Duodenal mucosa (tissue), 2 donors: ENCODE measurements around the gene MAGI1.

ENCODE experiments used
- H3K27ac ChIP-seq: one replicate; pipeline ENCODE4 v1.7.0; 2013; ENCODE audit warnings: low read depth, low read length
- H3K27me3 ChIP-seq, 2 donors: one replicate each; pipeline ENCODE4 v1.7.0; 2013; ENCODE audit warnings: low read length in 2 of 2, control low read depth in 1 of 2; ENCODE audit not compliant: insufficient read depth in 2 of 2, control insufficient read depth in 1 of 2
- H3K36me3 ChIP-seq, 2 donors: one replicate each; pipeline ENCODE4 v1.7.0; 2013; ENCODE audit warnings: low read length in 2 of 2, control low read depth in 1 of 2; ENCODE audit not compliant: insufficient read depth in 2 of 2, control insufficient read depth in 1 of 2
- H3K4me1 ChIP-seq, 2 donors: one replicate each; pipeline ENCODE4 v1.7.0; 2013; ENCODE audit warnings: low read length in 2 of 2, control low read depth in 1 of 2; ENCODE audit not compliant: insufficient read depth in 2 of 2, control insufficient read depth in 1 of 2
- H3K4me3 ChIP-seq, 2 donors: one replicate each; pipeline ENCODE4 v1.7.0; 2013; ENCODE audit warnings: low read length in 2 of 2, low read depth in 1 of 2
- H3K9ac ChIP-seq, 2 donors: one replicate each; pipeline ENCODE4 v1.7.0; 2013; ENCODE audit warnings: low read length in 2 of 2, low read depth in 1 of 2
- H3K9me3 ChIP-seq, 2 donors: one replicate each; pipeline ENCODE4 v1.7.0; 2013; ENCODE audit warnings: low read length in 2 of 2, control low read depth in 1 of 2; ENCODE audit not compliant: control insufficient read depth in 1 of 2

MAGI1 gene

DNA sequence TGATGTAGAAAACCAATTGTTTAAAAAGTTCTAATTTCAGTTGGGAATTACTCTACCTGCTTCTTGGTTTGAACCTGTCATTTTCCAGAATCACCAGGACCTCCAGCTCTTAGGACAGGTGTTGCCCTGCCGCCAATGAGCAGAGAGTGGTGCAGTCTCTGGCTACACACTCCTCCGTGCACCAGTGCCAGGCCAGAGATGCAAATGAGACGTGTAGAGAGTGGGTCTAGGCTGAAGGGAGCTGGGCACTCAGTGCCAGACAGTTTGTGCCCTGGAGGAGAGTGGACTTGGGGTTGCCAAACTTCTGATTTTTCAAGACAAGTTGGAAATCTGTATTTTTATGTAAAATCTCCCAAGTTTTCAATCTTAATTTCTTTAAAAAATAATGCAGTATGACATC lies 566.2 kb downstream of the MAGI1 start:
- H3K36me3 ChIP-seq: no peaks in the 10 kb centered on the region
- no peaks in the 10 kb centered on the region for H3K9me3 ChIP-seq
- no peak overlapping the region for H3K27ac ChIP-seq
- H3K4me1 ChIP-seq: no peaks in the 10 kb centered on the region
- H3K9ac ChIP-seq: no peak overlapping the region
- H3K27me3 ChIP-seq: no peaks in the 10 kb centered on the region
- no peak overlapping the region for H3K4me3 ChIP-seq

DNA sequence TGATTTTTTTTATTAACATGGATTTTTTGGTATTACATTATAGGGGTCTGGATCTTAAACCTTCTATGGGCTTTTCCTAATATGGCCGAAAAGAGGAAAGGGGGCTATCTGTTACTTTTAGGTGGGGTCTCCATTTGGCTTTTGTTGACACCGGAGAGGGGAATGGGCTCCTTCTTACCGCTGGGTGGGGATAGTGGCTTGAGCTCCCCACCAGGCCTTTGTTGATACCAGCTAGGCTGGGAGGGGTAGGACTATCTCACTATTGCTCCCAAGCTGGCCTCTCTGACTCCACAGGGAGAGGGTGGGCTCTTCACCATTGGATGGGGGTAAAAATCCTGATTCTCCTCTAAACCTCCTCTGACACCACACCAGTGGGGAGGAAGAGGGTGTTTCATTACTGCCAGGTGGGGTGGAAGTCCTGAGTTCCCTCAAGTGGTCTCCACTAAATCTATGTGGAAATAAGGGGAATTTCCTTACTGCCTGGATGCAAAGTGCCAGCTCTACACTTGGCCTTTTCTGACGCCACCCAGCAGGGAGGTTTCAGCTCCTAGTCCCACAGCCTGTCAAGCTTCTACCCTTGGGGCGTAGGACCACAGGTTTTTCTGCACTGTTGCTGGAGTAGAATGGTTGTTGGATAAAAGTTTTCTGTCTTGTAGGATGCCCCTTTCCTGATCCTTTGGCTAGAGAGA lies 572.3 kb downstream of the MAGI1 start:
- Histone ChIP-seq H3K36me3 (no peaks in the 10 kb centered on the region), H3K4me1 (no peaks in the 10 kb centered on the region), H3K9me3 (no peaks in the 10 kb centered on the region), H3K4me3 (no peak overlapping the region), H3K27me3 (no peaks in the 10 kb centered on the region), H3K27ac (no peak overlapping the region), H3K9ac (no peak overlapping the region)

DNA sequence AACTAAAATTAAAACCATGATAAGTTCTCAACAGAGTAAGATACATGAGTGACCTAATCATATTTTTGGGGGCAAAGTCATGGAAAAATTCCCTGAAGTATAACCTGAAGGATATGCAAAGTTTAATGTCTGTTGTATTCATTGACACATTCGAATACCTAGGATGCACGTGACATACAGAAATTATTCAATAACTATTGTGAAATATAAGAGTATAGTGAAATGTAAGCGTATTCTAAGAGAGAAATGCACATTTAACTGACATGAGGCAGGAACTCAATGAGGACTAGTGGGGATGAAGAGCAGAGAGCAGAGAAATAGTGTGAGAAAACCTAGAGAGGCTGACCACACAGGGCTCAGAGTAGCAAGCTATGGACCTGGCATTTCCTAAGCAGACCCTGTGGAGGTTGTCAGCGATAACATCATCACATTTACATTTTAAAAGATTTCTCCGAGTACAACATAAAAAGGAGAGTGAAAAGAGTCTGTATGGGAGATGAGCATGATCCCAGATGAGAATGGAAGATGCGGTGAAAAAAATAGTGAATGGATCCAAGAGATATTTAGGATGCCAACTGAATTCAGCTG lies 588.8 kb downstream of the MAGI1 start:
- no peak overlapping the region for H3K4me3 ChIP-seq
- no peaks in the 10 kb centered on the region for H3K9me3 ChIP-seq
- H3K27me3 ChIP-seq: no peaks in the 10 kb centered on the region
- H3K9ac ChIP-seq: no peak overlapping the region
- H3K27ac ChIP-seq: no peak overlapping the region
- H3K4me1 ChIP-seq: no peaks in the 10 kb centered on the region
- H3K36me3 ChIP-seq: no peaks in the 10 kb centered on the region

DNA sequence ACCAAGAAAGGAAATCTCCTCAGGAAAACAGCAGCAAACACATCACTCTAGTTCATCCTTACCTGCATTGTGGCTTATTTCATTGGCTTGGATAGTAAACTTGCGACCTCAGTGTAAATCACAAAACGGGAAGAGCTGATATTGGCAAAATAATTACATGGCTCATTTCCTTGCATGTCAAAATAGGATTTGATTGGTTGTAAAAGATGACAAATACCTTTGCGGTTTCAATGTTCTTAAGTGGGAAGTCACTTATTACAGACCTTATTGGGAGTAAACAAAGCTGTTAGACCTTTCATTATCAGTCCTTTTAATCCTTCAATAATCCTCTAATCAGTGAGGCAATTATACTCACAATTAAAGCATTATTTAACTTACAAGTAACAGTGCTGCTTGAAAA lies 590.6 kb downstream of the MAGI1 start:
- Histone ChIP-seq H3K4me3 (no peak overlapping the region), H3K27me3 (no peaks in the 10 kb centered on the region), H3K9ac (no peak overlapping the region), H3K27ac (no peak overlapping the region), H3K4me1 (no peaks in the 10 kb centered on the region), H3K9me3 (no peaks in the 10 kb centered on the region), H3K36me3 (no peaks in the 10 kb centered on the region)

DNA sequence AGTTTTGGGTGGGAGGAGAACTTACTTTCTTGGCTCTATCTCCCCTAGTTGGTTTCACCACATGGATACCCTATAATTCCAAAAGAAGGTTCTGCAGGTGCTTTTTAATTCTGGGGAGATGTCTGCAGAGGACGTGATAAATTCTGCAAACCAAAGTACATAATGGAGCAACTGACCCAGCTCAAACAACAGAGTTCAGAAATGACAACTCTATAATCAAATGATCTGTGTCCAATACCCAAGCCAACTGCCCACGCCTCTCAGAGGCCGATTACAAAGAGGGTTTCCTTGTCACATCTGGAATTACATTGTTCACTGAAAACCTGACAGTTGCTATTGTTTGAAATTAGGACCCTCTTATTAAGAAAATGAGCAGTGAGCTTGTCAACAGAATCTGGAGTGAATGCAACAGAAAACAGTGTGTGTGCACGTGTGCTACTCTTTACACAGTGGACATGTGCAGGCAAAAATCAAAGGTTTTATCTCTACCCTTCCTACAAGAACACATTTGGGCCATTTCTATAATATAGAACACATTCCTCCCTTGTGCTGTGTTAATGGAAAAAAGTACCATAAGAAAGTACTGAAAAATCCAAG lies 593.0 kb downstream of the MAGI1 start:
- no peaks in the 10 kb centered on the region for H3K9me3 ChIP-seq
- H3K9ac ChIP-seq: no peak overlapping the region
- no peak overlapping the region for H3K4me3 ChIP-seq
- no peaks in the 10 kb centered on the region for H3K27me3 ChIP-seq
- H3K36me3 ChIP-seq: no peaks in the 10 kb centered on the region
- no peak overlapping the region for H3K27ac ChIP-seq
- no peaks in the 10 kb centered on the region for H3K4me1 ChIP-seq

DNA sequence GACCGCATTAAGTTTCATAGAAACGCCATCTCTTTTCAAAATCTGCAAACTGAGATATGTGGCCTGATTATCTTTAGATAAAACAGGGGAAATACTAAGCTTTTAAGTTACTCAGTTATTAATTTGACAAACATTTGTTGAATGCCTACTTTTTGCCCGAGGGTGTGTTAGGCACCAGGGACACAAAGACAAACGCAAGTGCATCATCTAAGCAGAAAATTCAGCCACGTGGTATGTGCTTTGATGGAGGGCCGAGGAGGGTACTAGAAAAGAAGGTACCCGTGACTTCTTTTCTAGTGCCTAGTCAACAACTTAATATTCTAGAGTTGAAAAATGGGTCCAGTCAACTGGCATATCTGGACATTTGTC lies 594.3 kb downstream of the MAGI1 start:
- H3K9ac ChIP-seq: no peak overlapping the region
- no peaks in the 10 kb centered on the region for H3K9me3 ChIP-seq
- no peaks in the 10 kb centered on the region for H3K36me3 ChIP-seq
- H3K27ac ChIP-seq: no peak overlapping the region
- H3K4me1 ChIP-seq: no peaks in the 10 kb centered on the region
- H3K27me3 ChIP-seq: no peaks in the 10 kb centered on the region
- H3K4me3 ChIP-seq: no peak overlapping the region

DNA sequence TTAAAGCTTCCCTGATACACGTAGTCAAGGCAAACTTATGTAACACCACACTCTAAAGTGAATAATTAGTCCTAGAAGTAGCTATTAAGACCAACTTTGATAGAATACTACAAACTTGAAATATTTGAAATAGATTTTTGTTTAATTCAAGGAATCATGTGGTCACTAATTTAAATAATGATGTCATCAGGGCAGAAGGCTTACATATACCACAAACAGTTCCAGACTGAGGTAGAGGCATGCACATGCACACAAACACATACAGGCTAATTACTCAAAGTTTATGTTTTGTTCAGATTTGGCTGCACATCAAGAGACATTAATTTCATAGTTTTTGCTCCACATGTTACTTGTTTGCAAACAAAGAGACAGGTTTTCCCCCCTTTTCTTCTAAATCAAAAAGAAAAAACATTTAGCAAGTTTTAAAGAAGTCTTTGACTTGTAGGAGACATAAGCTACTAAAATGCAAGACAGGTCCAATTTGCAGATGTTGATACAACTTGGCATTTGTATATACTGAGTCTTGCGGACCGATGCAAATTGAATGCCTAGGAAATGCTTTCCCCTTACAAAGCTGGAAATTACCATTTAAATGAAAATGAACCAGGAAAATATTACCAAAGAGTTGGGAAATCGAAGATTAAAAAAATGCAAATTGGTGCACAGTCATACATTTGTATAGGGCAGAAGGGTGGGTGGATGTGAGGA lies 594.8 kb downstream of the MAGI1 start:
- Histone ChIP-seq H3K27me3 (no peaks in the 10 kb centered on the region), H3K36me3 (no peaks in the 10 kb centered on the region), H3K9me3 (no peaks in the 10 kb centered on the region), H3K9ac (no peak overlapping the region), H3K4me3 (no peak overlapping the region), H3K27ac (no peak overlapping the region), H3K4me1 (no peaks in the 10 kb centered on the region)

DNA sequence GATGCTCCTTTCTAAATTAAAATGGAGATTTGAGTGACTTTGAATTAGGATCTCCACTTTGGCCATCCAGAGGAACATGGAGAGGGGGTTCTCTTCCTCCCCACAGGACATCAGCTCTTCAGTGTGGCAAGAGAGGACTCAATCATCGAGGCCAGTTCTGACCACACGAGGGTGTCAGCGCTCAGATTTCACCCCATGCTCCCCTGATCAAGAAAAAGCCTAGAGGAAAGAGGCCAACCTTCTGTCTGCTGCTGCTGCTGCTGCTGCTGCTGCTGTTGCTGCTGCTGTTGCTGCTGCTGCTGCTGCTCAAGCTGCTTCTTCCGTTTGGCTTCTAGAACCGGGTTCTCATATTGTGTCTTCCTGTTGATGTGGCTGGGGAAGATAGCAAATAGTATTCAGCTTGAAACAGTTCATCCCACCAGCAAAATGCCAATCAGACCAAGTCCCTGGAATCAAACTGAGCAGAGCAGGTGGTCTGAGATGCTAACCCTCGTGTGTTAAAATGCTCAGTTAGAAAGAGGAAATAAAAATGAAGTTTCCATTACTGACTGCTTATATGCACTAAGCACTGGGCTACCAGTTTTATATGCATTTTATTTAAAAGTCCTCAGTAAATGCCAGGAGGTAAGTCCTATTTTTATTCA lies 599.0 kb downstream of the MAGI1 start:
- no peak overlapping the region for H3K4me3 ChIP-seq
- no peaks in the 10 kb centered on the region for H3K36me3 ChIP-seq
- no peaks in the 10 kb centered on the region for H3K4me1 ChIP-seq
- no peak overlapping the region for H3K27ac ChIP-seq
- no peaks in the 10 kb centered on the region for H3K9me3 ChIP-seq
- no peaks in the 10 kb centered on the region for H3K27me3 ChIP-seq
- H3K9ac ChIP-seq: no peak overlapping the region

DNA sequence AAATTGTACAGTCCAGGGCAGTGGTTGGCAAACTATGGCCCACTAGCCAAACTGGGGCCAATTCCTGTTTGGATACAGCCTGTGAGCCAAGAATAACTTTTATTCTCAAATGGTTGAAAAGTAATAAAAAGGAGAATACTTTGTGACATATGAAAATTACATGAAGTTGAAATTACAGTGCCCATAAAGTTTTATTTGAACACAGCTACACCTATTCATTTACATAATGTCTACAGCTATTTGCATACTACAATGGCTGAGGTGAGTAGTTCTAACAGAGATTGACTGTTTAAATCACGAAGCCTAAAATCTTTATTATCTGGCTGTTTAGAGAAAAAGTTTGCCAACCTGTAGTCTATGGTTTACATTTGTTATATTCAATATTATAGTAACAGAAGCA lies 600.1 kb downstream of the MAGI1 start:
- Histone ChIP-seq H3K36me3 (no peaks in the 10 kb centered on the region), H3K9me3 (no peaks in the 10 kb centered on the region), H3K27ac (no peak overlapping the region), H3K27me3 (no peaks in the 10 kb centered on the region), H3K4me3 (no peak overlapping the region), H3K9ac (no peak overlapping the region), H3K4me1 (no peaks in the 10 kb centered on the region)

DNA sequence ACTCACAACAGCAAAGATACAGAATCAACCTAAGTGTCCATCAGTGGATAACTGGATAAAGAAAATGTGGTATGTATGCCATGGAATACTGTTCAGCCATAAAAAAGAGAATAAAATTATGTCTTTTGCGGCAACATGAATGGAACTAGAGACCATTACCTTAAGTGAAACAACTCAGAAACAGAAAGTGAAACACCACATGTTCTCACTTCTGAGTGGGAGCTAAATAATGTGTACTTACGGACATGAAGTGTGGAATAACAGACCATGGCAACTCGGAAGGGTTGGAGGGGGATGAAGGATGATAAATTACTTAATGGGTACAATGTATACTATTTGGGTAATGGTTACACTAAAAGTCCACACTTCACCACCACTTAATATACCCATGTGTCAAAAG lies 600.6 kb downstream of the MAGI1 start:
- Histone ChIP-seq H3K9me3 (no peaks in the 10 kb centered on the region), H3K4me3 (no peak overlapping the region), H3K27me3 (no peaks in the 10 kb centered on the region), H3K27ac (no peak overlapping the region), H3K36me3 (no peaks in the 10 kb centered on the region), H3K9ac (no peak overlapping the region), H3K4me1 (no peaks in the 10 kb centered on the region)
